Dendritic cell treated with granulocyte-macrophage colony-stimulating factor and Interleukin-4, amounts not matched to agents 40 ng/mL and 50 ng/mL, for 4 days (primary cell): ENCODE measurements around the gene TJP3.
A peak's percentile ranks its signal among the peaks of the same experiment; 100 is the strongest.

Experiments
- H3K27ac Mint-ChIP-seq: one replicate; pipeline ENCODE4 v1.8.0; 2022; ENCODE audit warnings: mild to moderate bottlenecking, mixed read lengths
- H3K27me3 Mint-ChIP-seq: one replicate; pipeline ENCODE4 v1.8.0; 2022; ENCODE audit warnings: mild to moderate bottlenecking, mixed read lengths
- H3K36me3 Mint-ChIP-seq: one replicate; pipeline ENCODE4 v1.8.0; 2022; ENCODE audit warnings: low read depth, mixed read lengths
- H3K4me1 Mint-ChIP-seq: one replicate; pipeline ENCODE4 v1.8.0; 2022; ENCODE audit warnings: low read depth, mixed read lengths
- H3K4me3 Mint-ChIP-seq: one replicate; pipeline ENCODE4 v1.8.0; 2022; ENCODE audit warnings: mild to moderate bottlenecking, moderate library complexity, mixed read lengths
- H3K9me3 Mint-ChIP-seq: one replicate; pipeline ENCODE4 v1.8.0; 2022; ENCODE audit warnings: mixed read lengths
- intact Hi-C: fragments of 100-400 bp; cut with micrococcal nuclease; formaldehyde crosslinking; loops from one replicate; pipeline ENCODE4 v1.15.0; 2022

Gene TJP3

DNA sequence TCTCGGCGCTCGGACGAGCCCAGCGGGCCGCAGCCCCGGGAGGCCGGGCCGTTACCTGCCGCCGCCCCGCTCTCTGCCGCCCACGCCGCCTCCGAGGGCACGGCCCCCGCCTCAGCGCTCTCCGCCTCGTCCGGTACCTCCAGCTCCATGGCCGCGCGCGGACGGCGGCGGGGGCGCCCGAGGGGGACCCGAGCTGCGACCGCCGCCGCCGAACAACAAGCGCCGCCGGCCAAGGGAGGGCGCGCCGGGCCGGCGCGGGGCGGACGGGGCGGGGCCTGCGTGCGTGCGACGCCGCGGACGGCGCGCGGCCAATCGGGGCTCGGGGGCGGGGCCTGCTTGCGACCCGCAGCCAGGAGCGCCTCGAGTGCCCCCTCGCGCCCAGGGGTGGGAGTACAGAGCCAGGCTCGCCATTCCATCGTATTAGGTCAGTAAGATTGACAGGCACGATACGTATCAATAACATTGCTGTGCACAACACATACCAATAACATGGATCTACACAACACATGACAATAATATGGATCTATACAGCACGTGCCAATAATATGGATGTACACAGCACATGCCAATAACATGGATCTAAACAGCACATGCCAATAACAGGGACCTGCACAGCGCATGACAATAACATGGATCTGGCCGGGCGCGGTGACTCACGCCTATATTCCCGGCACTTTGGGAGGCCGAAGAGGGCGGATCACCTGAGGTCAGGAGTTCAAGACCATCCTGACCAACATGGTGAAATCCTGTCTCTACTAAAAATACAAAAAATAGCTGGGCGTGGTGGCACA, 7.7 kb upstream of the TJP3 start, which contains the start of gene PIP5K1C:
TSS of gene PIP5K1C (minus strand) at position 227 of the 791 bp plus-strand sequence. CDS start at position 149, 78 bp downstream.
- Mint-ChIP-seq H3K36me3 (peaks cover 44% of the 10 kb centered on the region), H3K27me3 (peaks cover 4% of the 10 kb centered on the region), H3K4me3 (peak within 1 kb of the TSS; percentile 93), H3K4me1 (peaks cover 43% of the 10 kb centered on the region), H3K9me3 (no peaks in the 10 kb centered on the region), H3K27ac (peak within 1 kb of the TSS; percentile 95)
- intact Hi-C loops: no loop called here

DNA sequence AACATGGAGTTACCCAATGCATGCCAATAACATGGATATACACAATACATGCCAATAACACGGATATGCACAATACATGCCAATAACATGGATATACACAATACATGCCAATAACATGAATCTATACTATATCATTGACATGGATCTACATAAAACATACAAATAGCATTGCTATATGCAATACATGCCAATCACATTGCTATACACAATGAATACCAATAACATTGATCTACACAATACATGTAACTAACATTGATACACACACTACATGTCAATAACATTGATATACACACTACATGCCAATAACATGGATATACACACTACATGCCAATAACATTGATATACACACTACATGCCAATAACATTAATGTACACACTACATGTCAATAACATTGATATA, 7.0 kb upstream of the TJP3 start:
- H3K4me1 Mint-ChIP-seq: peaks cover 43% of the 10 kb centered on the region
- H3K9me3 Mint-ChIP-seq: no peaks in the 10 kb centered on the region
- peaks cover 4% of the 10 kb centered on the region for H3K27me3 Mint-ChIP-seq
- no peak overlapping the region for H3K4me3 Mint-ChIP-seq
- H3K27ac Mint-ChIP-seq: no peak overlapping the region
- intact Hi-C loops: no loop called here
- H3K36me3 Mint-ChIP-seq: peaks cover 36% of the 10 kb centered on the region

DNA sequence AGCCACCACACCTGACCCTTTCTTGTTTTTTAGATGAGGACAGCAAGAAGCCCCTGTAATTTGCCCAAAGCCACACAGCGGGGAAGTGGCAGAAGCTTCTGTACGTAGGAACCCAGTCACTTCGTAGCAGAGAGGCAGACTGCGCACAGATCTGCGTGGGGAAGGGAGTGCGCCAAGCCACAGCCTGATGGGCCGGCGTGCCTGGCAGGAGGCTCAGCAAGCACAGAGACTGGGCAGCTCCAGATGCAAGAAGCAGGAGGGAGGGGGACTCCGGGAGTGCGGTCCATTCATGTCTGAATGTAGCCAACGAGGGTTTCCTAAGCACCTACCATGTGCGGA, 347 bp upstream of the TJP3 start:
- H3K36me3 Mint-ChIP-seq: no peaks in the 10 kb centered on the region
- H3K4me1 Mint-ChIP-seq: peaks cover 39% of the 10 kb centered on the region
- no peak overlapping the region for H3K4me3 Mint-ChIP-seq
- intact Hi-C loops: loop anchor here (5.0 kb wide), 2 partner anchors 41 to 161 kb away; no protein-coding TSS in a partner anchor
- no peaks in the 10 kb centered on the region for H3K9me3 Mint-ChIP-seq
- peaks cover 34% of the 10 kb centered on the region for H3K27me3 Mint-ChIP-seq
- H3K27ac Mint-ChIP-seq: no peak overlapping the region

DNA sequence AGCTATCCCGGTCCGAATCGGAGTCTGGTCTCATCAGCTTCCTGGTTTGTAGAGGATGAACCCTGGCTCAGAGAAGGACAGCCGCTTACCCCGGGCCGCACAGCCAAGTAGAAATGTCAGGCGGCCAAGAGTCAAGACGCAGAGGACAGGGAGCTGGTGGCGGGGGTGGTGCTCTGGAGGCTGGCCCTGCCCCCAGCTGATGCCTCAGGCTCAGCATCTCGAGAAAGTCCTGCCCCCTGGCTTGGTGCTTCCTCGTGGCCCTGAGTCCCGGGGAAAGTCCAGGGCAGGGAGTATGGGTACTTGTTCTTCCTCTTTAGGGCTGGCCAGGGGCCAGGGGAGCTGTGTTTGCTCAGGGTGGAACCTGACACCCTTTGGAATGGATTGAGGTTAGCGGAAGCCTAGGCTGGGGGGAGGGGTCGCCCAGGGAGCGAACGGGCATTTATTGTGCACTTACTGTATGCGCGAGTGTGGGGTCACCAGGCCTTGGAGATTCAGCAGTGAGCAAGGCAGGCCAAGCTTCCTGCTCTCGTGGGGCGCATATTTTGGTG, 2.2 kb downstream of the TJP3 start:
- H3K27me3 Mint-ChIP-seq: peaks cover 37% of the 10 kb centered on the region
- intact Hi-C loops: no loop called here
- peak overlapping the region; percentile 32 for H3K4me3 Mint-ChIP-seq
- peak overlapping the region; percentile 75 for H3K27ac Mint-ChIP-seq
- peaks cover 44% of the 10 kb centered on the region for H3K4me1 Mint-ChIP-seq
- no peaks in the 10 kb centered on the region for H3K36me3 Mint-ChIP-seq
- no peaks in the 10 kb centered on the region for H3K9me3 Mint-ChIP-seq

DNA sequence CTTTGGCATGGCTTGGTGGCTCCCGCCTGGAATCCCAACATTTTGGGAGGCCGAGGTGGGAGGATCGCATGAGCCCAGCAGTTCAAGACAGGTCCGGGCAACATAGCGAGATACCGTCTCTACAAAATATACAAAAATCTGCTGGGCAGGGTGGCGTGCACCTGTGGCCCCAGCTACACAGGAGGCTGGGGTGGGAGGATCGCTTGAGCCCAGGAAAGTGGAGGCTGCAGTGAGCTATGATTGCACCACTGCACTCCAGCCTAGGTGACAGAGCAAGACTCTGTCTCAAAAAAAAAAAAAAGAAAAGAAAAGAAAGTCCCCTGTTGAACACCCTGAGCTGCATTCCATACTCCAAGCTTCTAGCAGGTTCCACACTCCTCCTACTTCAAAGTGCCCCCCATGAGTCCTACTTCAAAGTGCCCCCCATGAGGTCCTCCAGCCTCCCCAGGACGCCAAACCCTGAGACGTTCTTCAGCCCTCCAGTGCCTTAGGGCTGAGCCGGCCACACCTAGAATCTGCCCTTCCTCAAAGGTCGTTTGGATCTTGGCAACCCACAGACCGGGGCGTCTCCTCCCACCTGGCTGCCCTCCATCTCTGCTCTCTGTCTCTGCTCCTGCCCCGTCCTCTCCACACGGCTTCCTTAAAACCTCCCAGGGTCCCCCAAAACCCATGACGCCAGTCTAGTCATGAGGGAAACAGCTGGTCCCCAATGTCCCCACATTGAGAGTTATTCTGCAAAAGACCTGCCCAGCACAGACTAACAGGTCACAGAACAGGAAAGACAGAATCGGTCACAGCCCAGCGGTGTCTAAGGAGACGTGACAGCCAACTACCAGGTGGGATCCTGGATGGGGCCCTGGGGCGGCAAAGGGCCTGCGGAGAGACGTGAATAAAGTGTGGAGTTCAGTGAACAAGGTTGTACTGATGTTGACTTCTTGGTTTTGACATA, 4.8 kb downstream of the TJP3 start:
- H3K4me1 Mint-ChIP-seq: peaks cover 35% of the 10 kb centered on the region
- peak overlapping the region; percentile 6 for H3K27ac Mint-ChIP-seq
- H3K9me3 Mint-ChIP-seq: no peaks in the 10 kb centered on the region
- no peak overlapping the region for H3K4me3 Mint-ChIP-seq
- H3K36me3 Mint-ChIP-seq: no peaks in the 10 kb centered on the region
- H3K27me3 Mint-ChIP-seq: peaks cover 35% of the 10 kb centered on the region
- intact Hi-C loops: no loop called here

DNA sequence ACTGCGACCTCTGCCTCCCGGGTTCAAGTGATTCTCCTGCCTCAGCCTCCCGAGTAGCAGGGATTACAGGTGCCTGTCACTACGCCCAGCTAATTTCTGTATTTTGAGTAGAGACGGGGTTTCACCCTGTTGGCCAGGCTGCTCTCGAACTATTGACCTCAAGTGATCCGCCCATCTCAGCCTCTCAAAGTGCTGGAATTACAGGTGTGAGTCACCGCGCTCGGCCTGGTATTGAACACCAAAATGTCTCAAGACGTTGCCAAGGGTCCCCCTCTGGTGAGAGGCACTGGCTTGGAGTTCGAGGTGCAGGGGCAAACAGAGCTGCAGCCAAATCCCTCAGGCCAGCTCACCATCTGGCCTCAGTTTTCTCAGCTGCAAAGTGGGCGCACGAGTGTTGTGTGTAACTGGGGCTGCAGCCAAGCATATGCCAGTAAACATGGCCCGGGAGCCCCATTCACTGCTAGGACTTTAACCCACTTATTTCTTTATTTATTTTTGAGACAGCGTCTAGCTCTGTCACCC, 8.0 kb downstream of the TJP3 start:
- intact Hi-C loops: no loop called here
- peaks cover 45% of the 10 kb centered on the region for H3K27me3 Mint-ChIP-seq
- H3K36me3 Mint-ChIP-seq: no peaks in the 10 kb centered on the region
- H3K4me3 Mint-ChIP-seq: no peak overlapping the region
- peaks cover 19% of the 10 kb centered on the region for H3K4me1 Mint-ChIP-seq
- H3K9me3 Mint-ChIP-seq: no peaks in the 10 kb centered on the region
- no peak overlapping the region for H3K27ac Mint-ChIP-seq

DNA sequence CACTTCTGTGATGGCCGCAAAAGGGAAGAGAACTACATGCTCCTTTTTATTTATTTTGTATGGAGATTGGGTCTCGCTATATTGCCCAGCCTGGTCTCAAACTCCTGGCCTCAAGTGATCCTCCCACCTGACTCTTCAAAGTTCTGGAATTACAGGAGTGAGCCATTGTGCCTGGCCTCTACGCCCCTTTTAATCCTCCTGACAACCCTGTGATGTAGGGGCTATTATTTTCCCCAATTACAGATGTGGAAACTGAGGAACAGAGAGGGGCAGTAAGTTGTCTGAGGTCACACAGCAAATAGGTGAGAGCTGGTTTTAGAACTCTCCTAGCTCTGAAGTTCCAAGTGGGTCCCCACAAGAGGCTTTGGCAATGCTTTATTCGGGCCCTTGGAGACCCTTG, 11.7 kb downstream of the TJP3 start:
- peaks cover 63% of the 10 kb centered on the region for H3K27me3 Mint-ChIP-seq
- H3K27ac Mint-ChIP-seq: no peak overlapping the region
- H3K36me3 Mint-ChIP-seq: no peaks in the 10 kb centered on the region
- no peaks in the 10 kb centered on the region for H3K4me1 Mint-ChIP-seq
- no peak overlapping the region for H3K4me3 Mint-ChIP-seq
- intact Hi-C loops: no loop called here
- no peaks in the 10 kb centered on the region for H3K9me3 Mint-ChIP-seq

DNA sequence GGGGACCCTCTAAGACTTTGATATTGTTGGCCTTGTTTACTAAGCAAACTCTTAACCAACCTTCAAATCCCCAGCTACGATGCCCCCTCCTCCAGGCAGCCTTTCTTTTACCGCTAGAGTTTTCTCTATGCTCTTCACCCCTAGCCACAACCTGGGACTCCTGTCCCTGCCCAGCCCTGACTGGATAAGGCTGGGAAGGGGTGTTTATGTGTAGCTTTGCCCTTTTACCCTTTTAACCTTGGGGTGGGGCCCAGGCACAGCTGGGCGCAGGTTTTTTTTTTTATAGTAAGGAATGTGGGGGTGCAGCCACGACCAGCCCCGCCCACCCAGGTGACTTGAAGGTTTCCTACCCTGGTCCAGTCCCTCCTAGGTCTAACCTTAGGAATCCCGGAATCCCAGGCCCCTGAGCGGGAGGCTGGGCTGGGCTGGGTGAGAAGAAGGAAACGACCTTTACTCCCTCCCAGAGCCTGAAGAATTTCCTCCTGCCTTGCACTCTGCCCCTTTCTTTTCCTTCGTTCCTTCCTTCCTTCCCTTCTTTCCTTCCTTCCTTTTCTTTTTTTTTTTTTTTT, 12.2 kb downstream of the TJP3 start:
- intact Hi-C loops: no loop called here
- Mint-ChIP-seq H3K4me1 (no peaks in the 10 kb centered on the region), H3K4me3 (no peak overlapping the region), H3K36me3 (no peaks in the 10 kb centered on the region), H3K27me3 (peaks cover 67% of the 10 kb centered on the region), H3K27ac (peak overlapping the region; percentile 30), H3K9me3 (no peaks in the 10 kb centered on the region)

DNA sequence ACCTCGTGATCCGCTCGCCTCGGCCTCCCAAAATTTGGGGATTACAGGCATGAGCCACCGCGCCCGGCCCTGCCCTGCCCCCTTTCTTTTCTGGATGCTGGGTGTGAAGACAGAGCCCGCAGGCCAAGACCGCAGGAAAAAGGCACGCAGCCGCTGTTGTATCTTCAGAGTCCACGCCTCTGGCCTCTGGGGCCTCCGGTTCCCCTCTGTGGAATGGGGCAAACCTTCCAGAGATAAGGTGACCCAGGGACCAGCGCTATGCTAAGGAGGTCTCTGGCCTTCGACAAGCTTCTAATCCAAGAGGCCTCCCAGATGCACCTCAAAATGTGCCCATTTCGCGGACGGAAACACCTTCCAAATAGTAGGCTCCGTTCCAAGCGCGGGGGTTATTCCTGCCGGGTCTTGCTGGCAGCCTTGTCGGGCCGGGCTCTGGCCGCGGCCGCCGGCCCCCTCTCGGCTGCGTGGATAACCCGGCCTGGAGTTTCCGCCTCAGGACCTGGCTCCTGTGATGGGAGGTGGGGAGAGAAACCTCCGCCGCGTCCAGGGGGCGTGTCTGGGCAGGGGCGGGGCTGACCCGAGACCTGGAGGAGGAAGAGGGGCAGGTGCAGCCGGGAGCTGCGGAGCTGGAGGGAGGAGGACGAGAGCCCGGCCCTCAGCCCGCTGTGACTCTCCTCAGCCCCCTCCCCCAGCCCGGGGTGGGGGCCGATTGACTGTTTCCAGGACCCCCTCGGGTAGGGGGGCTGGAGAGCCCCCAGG, 13.1 kb downstream of the TJP3 start:
- Mint-ChIP-seq H3K4me1 (no peaks in the 10 kb centered on the region), H3K4me3 (peak overlapping the region; percentile 27), H3K27ac (peak overlapping the region; percentile 30), H3K36me3 (no peaks in the 10 kb centered on the region), H3K9me3 (no peaks in the 10 kb centered on the region), H3K27me3 (peaks cover 72% of the 10 kb centered on the region)
- intact Hi-C loops: no loop called here

DNA sequence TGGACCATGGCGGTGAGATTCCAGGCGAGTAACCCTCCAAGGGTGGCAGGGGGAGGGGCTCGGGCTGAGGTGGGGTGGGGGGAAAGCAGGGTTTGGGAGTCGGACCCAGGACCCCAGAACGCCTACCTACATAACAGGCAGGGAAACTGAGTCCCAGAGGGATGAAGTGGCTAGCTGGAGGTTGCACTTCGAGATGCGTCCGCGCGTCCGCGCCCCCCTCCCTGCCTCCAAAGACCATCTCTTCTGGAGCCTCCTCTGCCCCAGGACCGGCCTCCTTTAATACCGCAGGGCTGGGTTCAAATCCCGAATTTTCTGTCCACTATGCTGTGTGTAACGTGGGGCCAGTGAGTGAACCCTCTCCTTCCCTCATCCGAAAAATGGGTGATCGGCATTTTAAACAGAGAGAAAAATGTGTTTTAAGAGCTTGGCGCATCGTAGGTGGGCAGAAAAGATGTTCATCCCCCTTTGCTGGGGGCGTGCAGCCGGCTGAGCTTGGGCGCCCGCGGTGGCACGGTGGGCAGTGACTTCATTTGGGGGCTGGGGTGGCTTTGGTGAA, 13.8 kb downstream of the TJP3 start:
- no peak overlapping the region for H3K27ac Mint-ChIP-seq
- H3K36me3 Mint-ChIP-seq: no peaks in the 10 kb centered on the region
- intact Hi-C loops: no loop called here
- no peaks in the 10 kb centered on the region for H3K4me1 Mint-ChIP-seq
- H3K9me3 Mint-ChIP-seq: no peaks in the 10 kb centered on the region
- no peak overlapping the region for H3K4me3 Mint-ChIP-seq
- peaks cover 71% of the 10 kb centered on the region for H3K27me3 Mint-ChIP-seq

DNA sequence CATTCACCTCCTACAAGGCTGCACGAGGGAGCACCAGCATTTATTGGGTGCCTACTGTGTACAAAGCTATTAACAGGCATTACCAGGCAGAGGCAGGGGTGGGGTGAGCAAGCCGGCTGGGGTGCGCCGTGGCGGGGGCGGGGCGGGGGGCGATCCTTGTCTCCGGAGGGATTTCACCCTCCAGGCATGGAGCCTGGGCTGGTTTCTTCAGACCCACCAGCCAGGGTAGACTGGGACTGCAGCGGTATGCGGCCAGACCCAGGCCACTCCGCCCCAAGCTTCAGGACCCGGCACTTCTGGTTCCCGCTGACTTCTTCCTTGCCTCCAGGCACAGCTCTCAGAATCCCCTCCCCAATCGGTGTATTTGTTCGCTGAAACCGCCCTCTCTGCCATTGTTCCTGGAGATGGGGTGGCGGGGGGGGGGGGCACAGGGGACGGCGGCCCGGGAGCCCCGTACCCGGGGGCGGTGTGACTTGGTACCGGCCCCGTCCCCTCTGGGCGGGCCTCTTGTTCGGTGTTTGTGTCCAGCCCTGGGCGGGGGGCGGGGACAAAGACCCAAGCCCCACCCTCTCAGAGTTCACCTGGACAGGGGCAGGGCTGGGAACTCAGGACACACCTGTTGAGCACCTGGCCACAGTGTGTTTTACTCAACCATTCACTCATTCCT, 14.4 kb downstream of the TJP3 start:
- intact Hi-C loops: no loop called here
- no peaks in the 10 kb centered on the region for H3K4me1 Mint-ChIP-seq
- H3K36me3 Mint-ChIP-seq: no peaks in the 10 kb centered on the region
- peaks cover 71% of the 10 kb centered on the region for H3K27me3 Mint-ChIP-seq
- no peak overlapping the region for H3K27ac Mint-ChIP-seq
- no peaks in the 10 kb centered on the region for H3K9me3 Mint-ChIP-seq
- H3K4me3 Mint-ChIP-seq: no peak overlapping the region

DNA sequence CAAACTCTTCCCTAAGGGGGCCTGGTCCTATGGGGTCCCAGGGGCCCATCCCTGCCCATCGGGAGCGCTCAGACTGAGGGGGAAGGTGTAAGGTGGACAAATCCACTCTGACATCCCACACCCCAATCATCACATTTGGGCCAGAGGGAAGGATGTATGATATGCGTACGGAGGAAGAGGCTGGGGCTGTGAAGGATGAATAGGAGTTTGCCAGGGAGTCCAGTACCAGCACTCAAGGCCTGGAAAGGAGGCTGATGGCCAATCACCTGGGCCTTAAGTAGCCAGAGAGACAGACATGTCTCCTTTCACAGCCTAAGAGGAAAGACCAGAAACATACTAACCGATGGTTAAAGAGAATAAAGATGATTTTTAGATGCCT, 14.9 kb downstream of the TJP3 start:
- intact Hi-C loops: no loop called here
- H3K9me3 Mint-ChIP-seq: no peaks in the 10 kb centered on the region
- H3K36me3 Mint-ChIP-seq: no peaks in the 10 kb centered on the region
- H3K27me3 Mint-ChIP-seq: peaks cover 71% of the 10 kb centered on the region
- no peak overlapping the region for H3K4me3 Mint-ChIP-seq
- H3K4me1 Mint-ChIP-seq: no peaks in the 10 kb centered on the region
- no peak overlapping the region for H3K27ac Mint-ChIP-seq
